HepG2 (cell line): ENCODE measurements around the gene CXCR5. TPM values are rescaled to one million over a fixed set of nuclear protein-coding genes. Genes with fewer than 3 reads are reported as not detected.

Experiments used
- ATAC-seq: fragments of 200-7000 bp; cut with Tn5 transposase; 3 replicates; pipeline ENCODE4 v1.9.1; 2020; ENCODE audit warnings: mild to moderate bottlenecking, moderate library complexity
- BruUV-seq: library from RNA; stranded (reverse); fragments of 400-500 nt; replicated peaks from 2 replicates; lab custom pipeline; 2021; lab: Mats Ljungman, UMichigan
- CTCF ChIA-PET: fragments of 300-600 bp; formaldehyde crosslinking; extraction: SDS; loops from one replicate; lab custom pipeline; 2021; ENCODE audit warnings: low total read pairs, inconsistent platforms, low intra/inter-chr PET ratio; lab: Yijun Ruan, JAX
- POLR2A ChIA-PET: fragments of 350-600 bp; sonication (Branson Sonifier 250); formaldehyde crosslinking; loops from one replicate; lab custom pipeline; 2020; ENCODE audit warnings: antibody characterized with exemption, inconsistent platforms; lab: Yijun Ruan, JAX
- DNase-seq: peaks from one replicate; pipeline ENCODE4 v3.0.0-alpha.2; 2015; ENCODE audit warnings: low spot score
- FAIRE-seq: peaks from 3 replicates; lab custom pipeline; 2011; peaks lifted over from hg19 to GRCh38; lab: Jason Lieb, UNC
- H2AFZ ChIP-seq: one replicate; pipeline ENCODE4 v1.6.1; 2011; ENCODE audit warnings: low read length, inconsistent platforms
- H3K27ac ChIP-seq: fragments of 300-600 bp; 3 replicates; pipeline ENCODE4 v1.8.0; 2011; ENCODE audit warnings: mixed run types, mild to moderate bottlenecking, mixed read lengths, low read length, inconsistent platforms; ENCODE audit not compliant: insufficient read depth; ENCODE audit errors: extremely low read length
- H3K27me3 ChIP-seq, 2 experiments: fragments of 200-600 bp in 1 of 2; 2 replicates in 1 of 2; 3 replicates in 1 of 2; pipeline versions ENCODE4 v1.6.0 to v1.8.0; 2011; ENCODE audit warnings: low read length in 2 of 2, mild to moderate bottlenecking in 2 of 2, moderate library complexity in 2 of 2, inconsistent platforms in 1 of 2; ENCODE audit not compliant: insufficient read depth in 2 of 2, control insufficient read depth in 1 of 2
- H3K36me3 ChIP-seq, 2 experiments: fragments of 200-600 bp in 1 of 2; replicated peaks in 1 of 2; 2 replicates in 1 of 2; 3 replicates in 1 of 2; pipeline versions ENCODE4 v1.5.1 to v1.8.0; 2011; ENCODE audit warnings: low read length in 2 of 2, inconsistent platforms in 1 of 2; ENCODE audit not compliant: insufficient read depth in 2 of 2, control insufficient read depth in 1 of 2
- H3K4me1 ChIP-seq: 2 replicates; pipeline ENCODE4 v1.5.1; 2012; ENCODE audit warnings: low read length, inconsistent platforms; ENCODE audit not compliant: insufficient read depth
- H3K4me2 ChIP-seq: 2 replicates; pipeline ENCODE4 v1.6.0; 2011; ENCODE audit warnings: low read depth, low read length, inconsistent platforms
- H3K4me3 ChIP-seq, 3 experiments: fragments of 200-600 bp in 1 of 3; sonication (generic), shearing (Covaris generic) in 1 of 3; replicated peaks in 1 of 3; 2 replicates each; pipeline ENCODE4 v1.5.1; 2011 to 2016; ENCODE audit warnings: low read length in 3 of 3, inconsistent platforms in 2 of 3, low read depth in 2 of 3, mild to moderate bottlenecking in 2 of 3, control low read depth in 1 of 3, mixed read lengths in 1 of 3; ENCODE audit not compliant: insufficient read depth in 1 of 3
- H3K79me2 ChIP-seq: one replicate; pipeline ENCODE4 v1.6.1; 2011; ENCODE audit warnings: low read length, inconsistent platforms; ENCODE audit not compliant: insufficient read depth
- H3K9ac ChIP-seq: 2 replicates; pipeline ENCODE4 v1.6.0; 2011; ENCODE audit warnings: mild to moderate bottlenecking, low read depth, low read length, inconsistent platforms; ENCODE audit not compliant: insufficient read depth
- H3K9me3 ChIP-seq: 2 replicates; pipeline ENCODE4 v1.5.1; 2012; ENCODE audit warnings: mild to moderate bottlenecking, low read length
- H4K20me1 ChIP-seq: 2 replicates; pipeline ENCODE4 v1.6.0; 2011; ENCODE audit warnings: inconsistent platforms, mild to moderate bottlenecking, low read length, moderate library complexity; ENCODE audit not compliant: insufficient read depth
- ARNTL ChIP-seq: sonication (generic); formaldehyde crosslinking; IDR thresholded peaks from 2 replicates; pipeline ENCODE4 v1.4.0; 2020; ENCODE audit warnings: mild to moderate bottlenecking, missing genetic modification reagents
- DR1 ChIP-seq: sonication (generic); formaldehyde crosslinking; IDR thresholded peaks from 2 replicates; pipeline ENCODE4 v1.8.0; 2021; ENCODE audit warnings: mild to moderate bottlenecking, missing genetic modification reagents, inconsistent platforms
- ESRRA ChIP-seq: sonication (generic); formaldehyde crosslinking; IDR thresholded peaks from 2 replicates; pipeline ENCODE4 v1.5.1; 2020; ENCODE audit warnings: mild to moderate bottlenecking, low read depth, missing genetic modification reagents
- HNF4A ChIP-seq: sonication (generic); formaldehyde crosslinking; IDR thresholded peaks from 2 replicates; pipeline ENCODE4 v1.4.0; 2020; ENCODE audit warnings: missing genetic modification reagents
- MAZ ChIP-seq, 2 experiments: sonication (generic) in 1 of 2; formaldehyde crosslinking in 1 of 2; IDR thresholded peaks; 2 replicates each; pipeline versions ENCODE4 v1.5.0 to v1.6.1; 2012 to 2020; ENCODE audit warnings: low read depth in 2 of 2, mild to moderate bottlenecking in 2 of 2, borderline replicate concordance in 1 of 2, improper control_type of control experiment in 1 of 2, low read length in 1 of 2, missing genetic modification reagents in 1 of 2, moderate library complexity in 1 of 2
- RXRA ChIP-seq: sonication (generic); formaldehyde crosslinking; IDR thresholded peaks from 2 replicates; pipeline ENCODE4 v1.5.1; 2020; ENCODE audit warnings: missing genetic modification reagents
- YY1 ChIP-seq: IDR thresholded peaks from 2 replicates; pipeline ENCODE4 v1.6.1; 2011; ENCODE audit warnings: low read length, low read depth, moderate library complexity, mild to moderate bottlenecking; ENCODE audit not compliant: insufficient read depth, insufficient replicate concordance
- ZFX ChIP-seq: sonication (generic); formaldehyde crosslinking; IDR thresholded peaks from 2 replicates; pipeline ENCODE4 v1.4.0; 2020; ENCODE audit warnings: mild to moderate bottlenecking, low read depth, missing genetic modification reagents, moderate library complexity
- ZNF687 ChIP-seq: sonication (generic); formaldehyde crosslinking; IDR thresholded peaks from 2 replicates; pipeline ENCODE4 v1.5.1; 2020; ENCODE audit warnings: mild to moderate bottlenecking, missing genetic modification reagents, moderate library complexity
- ZNF883 ChIP-seq: sonication (generic); formaldehyde crosslinking; IDR thresholded peaks from 2 replicates; pipeline ENCODE4 v1.5.1; 2020; ENCODE audit warnings: mild to moderate bottlenecking, missing genetic modification reagents; ENCODE audit errors: not compliant biosample characterization
- WGBS: methylation state at CpG from one replicate; pipeline ENCODE4 v1.1.6; 2017; ENCODE audit warnings: low lambda C conversion rate; 5-methylcytosine and 5-hydroxymethylcytosine counted together
- in situ Hi-C: cut with HindIII; loops from 2 replicates; pipeline ENCODE4 v1.10.0; 2017; ENCODE audit warnings: low pct_unique_long_range_greater_than_20kb; ENCODE audit not compliant: extremely low pct_ligation_motif_present
- intact Hi-C: fragments of 100-400 bp; cut with micrococcal nuclease; formaldehyde crosslinking; loops from one replicate; pipeline ENCODE4 v1.10.0; 2022; ENCODE audit not compliant: unreplicated experiment
- polyA plus RNA-seq, 8 experiments: library from polyadenylated mRNA; depleted of rRNA in 3 of 8; stranded (reverse) in 7 of 8; unstranded in 1 of 8; fragments of >200 nt; fragmentation: Illumina TruSeq in 4 of 8; extraction: Trizol in 4 of 8; gene quantifications; 2 replicates each; pipeline versions ENCODE4 v1.2.1 to v1.2.3, GENCODE V29; 2011 to 2016; ENCODE audit warnings: low read depth in 4 of 8, missing spikeins in 1 of 8, mixed read lengths in 1 of 8; ENCODE audit not compliant: insufficient read depth in 1 of 8
- total RNA-seq, 5 experiments: library from RNA; depleted of rRNA; stranded (reverse); fragments of >200 nt; fragmentation: Illumina TruSeq; extraction: Trizol; gene quantifications; 2 replicates each; pipeline ENCODE4 v1.2.3, GENCODE V29; 2016; ENCODE audit warnings: low read depth in 1 of 5

The CXCR5 gene
- total and polyA plus RNA-seq, 2 of the 13 experiments (the other 11 are each of a cell fraction or from before 2014, with no cell fraction given) = not detected

DNA sequence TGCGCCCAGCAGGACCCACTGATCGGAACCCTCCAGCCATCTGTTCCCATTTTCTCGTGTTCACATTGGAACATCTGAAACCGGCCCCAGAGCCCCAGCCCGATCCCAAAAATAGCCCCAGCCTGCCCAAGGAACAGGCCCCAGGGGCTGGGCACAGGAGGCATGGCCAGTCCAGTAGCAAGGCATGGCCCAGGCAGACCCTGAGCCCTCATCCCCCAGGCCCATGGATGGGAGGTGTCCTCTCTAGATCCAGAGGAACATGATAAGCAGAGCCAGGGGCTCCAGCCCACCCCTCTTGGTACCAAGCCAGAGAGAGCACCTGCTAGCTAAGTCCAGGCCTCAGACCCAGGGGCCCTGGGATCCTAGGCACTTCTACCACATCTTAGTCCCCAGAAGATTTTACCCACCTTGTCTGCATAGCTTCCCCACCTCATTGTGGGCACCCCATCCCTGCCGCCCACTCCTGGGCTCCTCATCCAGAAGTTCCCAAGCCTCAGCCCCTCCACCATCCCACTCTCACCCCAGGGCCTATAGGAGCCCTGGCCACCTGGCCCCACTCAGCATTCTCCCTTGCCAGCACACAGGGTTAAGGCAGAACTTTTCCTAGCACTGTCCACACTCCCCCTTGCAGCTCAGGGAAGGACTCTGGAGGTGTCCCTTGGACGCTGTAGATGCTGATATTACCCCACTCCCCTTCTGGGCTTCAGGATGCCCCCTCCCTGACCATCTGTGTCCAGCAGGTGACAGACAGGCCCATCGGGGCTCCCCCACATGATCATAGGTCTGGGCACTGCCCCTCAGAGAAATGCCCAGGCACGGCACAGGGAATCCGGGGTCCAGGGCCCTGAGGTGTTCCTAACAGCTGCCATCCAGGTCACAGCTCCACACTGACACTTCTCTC lies 32.5 kb downstream of the CXCR5 start (continued):
- peak; percentile 46; the same call in 1 of the 2 replicates for TF ChIP-seq ZNF687 (CRISPR knock-in tag)
- peak; percentile 33 for TF ChIP-seq ZNF883
- peak; percentile 3; the same call in 1 of the 2 replicates for TF ChIP-seq ZFX (CRISPR knock-in tag)
- TF ChIP-seq ARNTL (CRISPR knock-in tag) = no peak

DNA sequence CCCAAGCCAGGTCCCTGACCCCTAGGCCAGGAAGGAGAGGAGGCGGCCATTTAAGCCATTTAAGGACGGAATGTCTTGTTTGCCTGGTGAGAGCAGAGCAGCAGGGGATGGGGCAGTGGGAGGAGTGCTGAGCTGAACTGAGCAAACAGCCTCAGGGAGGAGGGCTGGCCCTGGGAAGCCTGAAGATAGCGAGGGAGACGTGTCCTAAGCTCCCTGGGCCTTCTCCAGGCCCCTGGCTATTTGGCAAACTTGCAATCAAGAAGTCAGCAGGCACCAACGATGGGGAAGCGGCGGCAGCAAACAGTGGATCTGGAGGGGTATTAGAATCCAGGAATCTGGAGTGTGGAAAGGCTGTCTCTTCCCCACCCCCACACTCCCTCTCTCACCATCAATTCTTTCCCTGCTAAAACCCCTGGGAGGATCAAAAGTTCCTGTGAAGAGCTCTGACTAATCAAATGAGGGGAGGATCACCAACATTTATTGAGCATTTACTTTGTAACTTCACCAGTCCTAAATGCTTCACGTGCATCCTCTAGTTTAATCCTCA lies 33.2 kb downstream of the CXCR5 start:
- intact Hi-C loops = no loop called here
- Histone ChIP-seq H4K20me1 (no peaks in the 10 kb centered on the region), H3K36me3 (no peaks in the 10 kb centered on the region), H2AFZ (no peak overlapping the region), H3K27me3 (no peaks in the 10 kb centered on the region), H3K27ac (peak overlapping the region; percentile 86), H3K79me2 (peaks cover 19% of the 10 kb centered on the region), H3K4me3 (peak overlapping the region in 1 of 3 experiments; percentile 69; a peak in 2 of 6 replicates), H3K9me3 (no peaks in the 10 kb centered on the region), H3K9ac (peak overlapping the region; percentile 69), H3K4me1 (peaks cover 100% of the 10 kb centered on the region), H3K4me2 (peak overlapping the region; percentile 82)
- 10% methylated on average over 8 of the region's 8 CpGs for WGBS
- no peak for ATAC-seq
- in situ Hi-C loops = no loop called here
- DNase-seq = peak; percentile 54
- peak; percentile 81 for FAIRE-seq
- TSS peak; percentile 7 for BruUV-seq
- ChIA-PET POLR2A (interaction anchor here (1.1 to 1.4 kb wide), 5 partner anchors 8 to 126 kb away, joined by 3 to 8 read pairs (median 3); partner anchors contain the start of genes BCL9L, DDX6 and RPS25), CTCF (no interaction called here)
- peak; percentile 57; the same call in 1 of the 2 replicates for TF ChIP-seq ESRRA
- peak; percentile 77; the same call in 1 of the 2 replicates for TF ChIP-seq RXRA
- peak; percentile 3 for TF ChIP-seq ZNF687 (CRISPR knock-in tag)
- TF ChIP-seq YY1 = peak; percentile 71
- TF ChIP-seq DR1 (CRISPR knock-in tag) = peak; percentile 60; the same call in 1 of the 2 replicates
- TF ChIP-seq HNF4A (CRISPR knock-in tag) = peak; percentile 35; the same call in 1 of the 2 replicates
- TF ChIP-seq MAZ (IDR thresholded peaks at IDR 0.05; ENCODE audit: borderline replicate concordance, low read depth, low read length) = no peak
- 0 out of 2 replicates have a peak, but pooled peaks have one; percentile 5 for TF ChIP-seq MAZ (CRISPR knock-in tag; IDR thresholded peaks at IDR 0.05; ENCODE audit: low read depth)
